CD4-positive, CD25-positive, alpha-beta regulatory T cell (primary cell): ENCODE data around the gene SLC25A19. TPM values are rescaled to one million over a fixed set of nuclear protein-coding genes. Genes with fewer than 3 reads are reported as not detected.
"Not testable (repeated sequence)": the region's sequence is repeated elsewhere in the genome, so short reads cannot be mapped to it uniquely, and the experiment has no call there.

Experiments
- ATAC-seq, 2 donors: fragments of 150-1000 bp; cut with Tn5 transposase; one replicate each; pipeline ENCODE4 v1.10.0; 2021; ENCODE audit warnings: low read depth in 2 of 2, moderate number of reproducible peaks in 2 of 2, moderate library complexity in 1 of 2
- DNase-seq, 3 donors: peaks; one replicate each; pipeline versions ENCODE4 v3.0.0 to v3.0.0-alpha.2; 2012 to 2022; ENCODE audit warnings: mixed read lengths in 1 of 3
- H3K27ac ChIP-seq: one replicate; pipeline ENCODE4 v1.7.0; 2013; ENCODE audit warnings: mild to moderate bottlenecking, low read length; ENCODE audit not compliant: insufficient read depth, poor library complexity, severe bottlenecking
- H3K27me3 ChIP-seq: one replicate; pipeline ENCODE4 v1.7.0; 2013; ENCODE audit warnings: low read length; ENCODE audit not compliant: control insufficient read depth, insufficient read depth
- H3K36me3 ChIP-seq: one replicate; pipeline ENCODE4 v1.7.0; 2013; ENCODE audit warnings: mild to moderate bottlenecking, low read length, moderate library complexity; ENCODE audit not compliant: control insufficient read depth, insufficient read depth
- H3K4me1 ChIP-seq: 2 replicates; pipeline ENCODE4 v1.7.0; 2013; ENCODE audit warnings: mild to moderate bottlenecking, low read length; ENCODE audit not compliant: insufficient read depth, control insufficient read depth, poor library complexity, severe bottlenecking
- H3K4me3 ChIP-seq: one replicate; pipeline ENCODE4 v1.7.0; 2013; ENCODE audit warnings: low read depth, mild to moderate bottlenecking, low read length, moderate library complexity
- H3K9me3 ChIP-seq, 2 experiments: 1 replicate in 1 of 2; 2 replicates in 1 of 2; pipeline ENCODE4 v1.7.0; 2013; ENCODE audit warnings: low read length in 2 of 2, mild to moderate bottlenecking in 1 of 2, moderate library complexity in 1 of 2; ENCODE audit not compliant: control insufficient read depth in 2 of 2
- H3K27ac Mint-ChIP-seq, 3 donors: one replicate each; pipeline ENCODE4 v1.8.0; 2020 to 2022; ENCODE audit warnings: mild to moderate bottlenecking in 3 of 3, mixed read lengths in 3 of 3, moderate library complexity in 2 of 3
- H3K27me3 Mint-ChIP-seq: one replicate; pipeline ENCODE4 v1.8.0; 2022; ENCODE audit warnings: mild to moderate bottlenecking, mixed read lengths
- H3K36me3 Mint-ChIP-seq: one replicate; pipeline ENCODE4 v1.8.0; 2020; ENCODE audit warnings: mixed read lengths
- H3K4me1 Mint-ChIP-seq, 4 donors: one replicate each; pipeline ENCODE4 v1.8.0; 2020 to 2022; ENCODE audit warnings: mixed read lengths in 4 of 4, mild to moderate bottlenecking in 1 of 4
- H3K4me3 Mint-ChIP-seq, 4 donors: one replicate each; pipeline ENCODE4 v1.8.0; 2020 to 2022; ENCODE audit warnings: mild to moderate bottlenecking in 4 of 4, mixed read lengths in 4 of 4, moderate library complexity in 3 of 4
- H3K9me3 Mint-ChIP-seq, 7 donors: one replicate each; pipeline ENCODE4 v1.8.0; 2020 to 2022; ENCODE audit warnings: mixed read lengths in 7 of 7, mild to moderate bottlenecking in 3 of 7, moderate library complexity in 2 of 7
- polyA plus RNA-seq, 4 donors: library from polyadenylated mRNA; unstranded; fragments of 300-500 nt; fragmentation: Illumina TruSeq; gene quantifications; one replicate each; pipeline ENCODE4 v1.2.3, GENCODE V29; 2021
- total RNA-seq: library from RNA; stranded (reverse); gene quantifications from one replicate; pipeline ENCODE4 v1.2.3, GENCODE V29; 2022

Gene SLC25A19
- total and polyA plus RNA-seq, 5 donors from 2014 or later = 15.1 to 24.9 (median 20.7) TPM

DNA sequence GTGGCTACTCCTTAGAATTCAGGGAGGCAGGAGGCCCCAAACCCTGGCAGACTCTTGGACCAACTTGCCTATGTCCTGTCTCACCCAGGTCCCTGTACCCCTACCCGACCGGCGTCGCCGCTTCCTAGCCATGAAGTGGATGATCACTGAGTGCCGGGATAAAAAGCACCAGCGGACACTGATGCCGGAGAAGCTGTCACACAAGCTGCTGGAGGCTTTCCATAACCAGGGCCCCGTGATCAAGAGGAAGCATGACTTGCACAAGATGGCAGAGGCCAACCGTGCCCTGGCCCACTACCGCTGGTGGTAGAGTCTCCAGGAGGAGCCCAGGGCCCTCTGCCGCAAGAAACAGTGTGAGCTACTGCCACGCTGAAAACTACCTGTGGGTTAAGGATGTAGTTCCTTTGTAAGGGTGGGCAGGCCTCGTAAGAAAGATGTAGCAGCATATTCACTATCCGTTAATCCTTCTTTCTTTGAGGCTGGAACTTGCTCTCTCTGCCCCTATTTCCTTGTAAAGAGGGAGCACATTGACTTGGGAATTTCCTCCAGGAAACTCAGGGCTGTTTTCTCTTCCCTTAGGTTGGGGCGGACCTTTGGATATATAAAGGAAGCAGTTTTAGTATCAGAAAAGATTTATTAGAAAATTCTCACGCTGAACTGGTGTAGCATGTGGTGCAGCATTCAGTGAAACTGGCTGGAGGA lies 23.5 kb downstream of the SLC25A19 start:
- peaks cover 9 to 46% (median 17%) of the 10 kb centered on the region in 4 donors for H3K4me1 Mint-ChIP-seq
- H3K27me3 Mint-ChIP-seq = no peaks in the 10 kb centered on the region
- Histone ChIP-seq H3K9me3 (no peaks in the 10 kb centered on the region), H3K27me3 (no peaks in the 10 kb centered on the region), H3K4me3 (no peak overlapping the region), H3K36me3 (peaks cover 35% of the 10 kb centered on the region), H3K27ac (no peak overlapping the region), H3K4me1 (peaks cover 28% of the 10 kb centered on the region)
- no peak for ATAC-seq
- peaks cover 9% of the 10 kb centered on the region for H3K36me3 Mint-ChIP-seq
- H3K4me3 Mint-ChIP-seq = peak overlapping the region in 1 of 4 donors; percentile 97
- no peaks in the 10 kb centered on the region for H3K9me3 Mint-ChIP-seq
- peak overlapping the region in 1 of 3 donors; percentile 14 for H3K27ac Mint-ChIP-seq
- no peak for DNase-seq

DNA sequence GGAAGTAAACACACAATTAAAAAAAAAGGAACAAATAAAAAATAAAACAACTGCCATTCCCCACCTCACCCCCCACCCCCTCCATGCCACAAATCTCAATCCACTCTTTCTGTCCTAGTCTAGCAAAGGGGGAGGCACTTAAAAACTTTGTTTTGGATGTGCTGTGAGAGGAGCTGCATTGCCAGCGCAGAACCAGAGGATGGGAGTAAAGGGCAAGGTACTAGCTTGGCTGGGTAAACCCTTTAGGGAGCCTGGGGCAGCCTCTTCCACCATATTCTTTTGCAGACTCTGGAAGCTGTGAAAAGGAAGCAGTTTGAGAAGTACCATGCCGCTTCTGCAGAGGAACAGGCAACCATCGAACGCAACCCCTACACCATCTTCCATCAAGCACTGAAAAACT lies 26.2 kb downstream of the SLC25A19 start:
- H3K4me3 ChIP-seq = peak overlapping the region; percentile 92
- H3K4me1 ChIP-seq = peaks cover 33% of the 10 kb centered on the region
- ATAC-seq (no peak), DNase-seq (no peak)
- no peaks in the 10 kb centered on the region for H3K27me3 Mint-ChIP-seq
- H3K4me1 Mint-ChIP-seq = peaks cover 10 to 55% (median 25%) of the 10 kb centered on the region in 4 donors
- peak overlapping the region; percentile 96 to 99 (median 99) for H3K4me3 Mint-ChIP-seq
- peaks cover 9% of the 10 kb centered on the region for H3K36me3 Mint-ChIP-seq
- H3K27ac ChIP-seq = no peak overlapping the region
- no peaks in the 10 kb centered on the region for H3K9me3 Mint-ChIP-seq
- no peaks in the 10 kb centered on the region for H3K27me3 ChIP-seq
- H3K9me3 ChIP-seq = no peaks in the 10 kb centered on the region
- H3K27ac Mint-ChIP-seq = peak overlapping the region in 1 of 3 donors; percentile 100
- peaks cover 40% of the 10 kb centered on the region for H3K36me3 ChIP-seq

DNA sequence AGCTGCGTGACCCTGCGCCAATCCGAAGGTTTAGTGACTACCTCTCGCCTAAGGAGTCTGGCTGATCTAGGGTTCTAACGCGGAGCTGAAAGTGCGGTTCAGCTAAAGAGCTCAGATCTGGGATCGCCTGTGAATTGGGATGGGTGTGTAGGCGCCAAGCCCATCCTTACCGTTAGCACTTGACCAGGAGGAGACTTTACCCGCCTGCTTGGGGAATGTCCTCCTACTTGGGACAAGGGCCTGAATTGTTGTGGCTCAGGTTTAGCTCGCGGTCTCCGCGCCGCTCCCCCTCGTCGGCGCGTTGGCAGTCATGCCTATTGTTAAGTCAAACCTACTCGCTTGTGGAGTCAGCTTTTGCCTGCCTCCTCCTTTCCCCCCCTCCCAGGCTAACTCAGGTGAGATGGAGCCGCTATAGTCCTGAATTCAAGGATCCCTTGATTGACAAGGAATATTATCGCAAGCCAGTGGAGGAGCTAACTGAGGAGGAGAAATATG lies 27.1 kb downstream of the SLC25A19 start:
- Mint-ChIP-seq H3K4me1 (peaks cover 10 to 60% (median 31%) of the 10 kb centered on the region in 4 donors), H3K9me3 (no peaks in the 10 kb centered on the region), H3K4me3 (peak overlapping the region; percentile 96 to 99 (median 99)), H3K36me3 (peaks cover 9% of the 10 kb centered on the region), H3K27ac (peak overlapping the region; percentile 100), H3K27me3 (no peaks in the 10 kb centered on the region)
- DNase-seq (no peak), ATAC-seq (no peak)
- Histone ChIP-seq H3K27me3 (no peaks in the 10 kb centered on the region), H3K36me3 (peaks cover 38% of the 10 kb centered on the region), H3K4me3 (peak overlapping the region; percentile 92), H3K27ac (peak overlapping the region; percentile 97), H3K9me3 (no peaks in the 10 kb centered on the region), H3K4me1 (peaks cover 34% of the 10 kb centered on the region)

DNA sequence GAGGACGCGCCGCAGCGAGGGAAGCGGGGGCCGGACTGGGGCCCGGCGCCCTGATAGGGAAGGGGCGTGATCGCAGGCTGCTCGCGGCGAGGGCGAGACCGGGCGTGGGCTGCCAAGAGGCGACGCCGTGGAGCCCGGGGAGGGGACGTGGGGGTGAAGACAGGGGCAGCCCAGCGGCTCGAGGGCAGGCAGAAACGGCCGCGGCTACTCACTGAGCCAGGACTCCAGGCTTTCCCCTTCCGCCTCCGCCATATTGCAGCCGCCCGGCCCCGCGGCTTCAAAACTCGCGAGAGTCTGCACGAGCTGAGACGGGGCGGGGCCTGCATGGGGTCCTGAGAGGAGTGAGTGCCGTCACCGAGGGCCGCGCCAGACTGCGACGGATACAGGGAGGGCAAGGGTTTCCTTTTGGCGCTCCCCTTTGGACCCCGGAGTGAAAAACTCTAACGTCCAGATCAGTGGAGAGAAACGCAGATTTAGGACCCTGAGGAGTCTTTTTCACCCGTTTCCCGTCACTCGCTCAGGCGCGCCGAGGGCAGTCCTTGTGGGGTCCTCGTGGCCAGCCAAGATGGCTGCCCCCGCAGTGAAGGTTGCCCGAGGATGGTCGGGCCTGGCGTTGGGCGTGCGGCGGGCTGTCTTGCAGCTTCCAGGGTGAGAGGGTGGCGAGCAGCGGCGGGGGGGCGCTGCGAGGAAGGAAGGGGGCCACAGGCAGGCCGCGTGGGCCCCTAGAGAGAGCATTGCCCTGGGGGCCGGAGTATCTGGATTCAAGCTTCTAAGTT lies 27.7 kb downstream of the SLC25A19 start, which contains the start of the genes GGA3 and MRPS7:
TSS of gene GGA3 (minus strand) at position 271 of the 776 bp plus-strand sequence. CDS start at position 252, 19 bp downstream.
TSS of gene MRPS7 (plus strand) at position 544 of the 776 bp plus-strand sequence. CDS start at position 566, 22 bp downstream.
- peaks cover 32% of the 10 kb centered on the region for H3K36me3 ChIP-seq
- H3K4me1 ChIP-seq = peaks cover 34% of the 10 kb centered on the region
- H3K27me3 Mint-ChIP-seq = no peaks in the 10 kb centered on the region
- no peaks in the 10 kb centered on the region for H3K27me3 ChIP-seq
- no peaks in the 10 kb centered on the region for H3K9me3 Mint-ChIP-seq
- DNase-seq (peak; percentile 94 to 98 (median 96)), ATAC-seq (peak; percentile 96)
- H3K9me3 ChIP-seq = no peaks in the 10 kb centered on the region
- peak within 1 kb of the TSS; percentile 96 for H3K4me3 ChIP-seq
- H3K36me3 Mint-ChIP-seq = peaks cover 6% of the 10 kb centered on the region
- peak within 1 kb of the TSS; percentile 96 to 99 (median 99) for H3K4me3 Mint-ChIP-seq
- H3K27ac ChIP-seq = peak within 1 kb of the TSS; percentile 97
- H3K27ac Mint-ChIP-seq = peak within 1 kb of the TSS; percentile 100
- peaks cover 10 to 66% (median 34%) of the 10 kb centered on the region in 4 donors for H3K4me1 Mint-ChIP-seq

DNA sequence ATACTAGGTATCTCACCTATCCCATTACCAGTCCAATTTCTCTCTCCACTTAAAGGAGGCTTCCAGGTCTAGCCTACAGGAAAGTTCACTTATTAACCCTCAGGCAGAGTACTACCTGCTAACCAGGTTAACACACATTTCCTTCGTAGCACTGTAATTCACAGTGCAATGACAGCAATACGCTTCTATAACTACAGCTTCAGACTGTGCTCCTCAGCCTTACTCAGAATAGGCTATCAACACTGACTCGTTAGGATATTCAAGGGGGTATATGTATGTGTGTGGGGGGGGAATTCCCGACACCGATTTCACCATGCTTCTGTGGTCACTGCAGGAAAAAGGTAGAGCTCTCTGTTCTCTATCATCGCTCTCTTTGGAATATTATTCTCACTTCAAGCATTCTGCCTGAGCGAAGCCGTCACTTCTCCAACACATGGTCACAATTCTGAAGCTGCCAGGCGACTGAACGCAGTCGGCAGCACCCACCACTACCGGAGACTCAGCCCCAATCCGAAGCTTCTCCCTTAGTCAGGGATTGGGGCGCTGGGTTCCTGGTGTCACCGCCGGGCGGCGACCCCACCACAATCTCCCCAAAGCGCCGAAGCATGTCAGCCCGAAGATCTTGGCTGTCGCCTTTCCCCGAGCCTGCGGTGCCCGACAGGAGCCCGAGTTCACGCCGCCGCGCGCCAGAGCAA lies 28.4 kb downstream of the SLC25A19 start:
- H3K4me3 ChIP-seq = peak overlapping the region; percentile 96
- peak overlapping the region; percentile 97 for H3K27ac ChIP-seq
- DNase-seq (no peak), ATAC-seq (peak; percentile 7 to 11)
- no peaks in the 10 kb centered on the region for H3K27me3 Mint-ChIP-seq
- no peaks in the 10 kb centered on the region for H3K9me3 Mint-ChIP-seq
- H3K9me3 ChIP-seq = no peaks in the 10 kb centered on the region
- H3K4me1 ChIP-seq = peaks cover 34% of the 10 kb centered on the region
- H3K27me3 ChIP-seq = no peaks in the 10 kb centered on the region
- H3K36me3 ChIP-seq = peaks cover 24% of the 10 kb centered on the region
- H3K36me3 Mint-ChIP-seq = peaks cover 6% of the 10 kb centered on the region
- H3K4me3 Mint-ChIP-seq = peak overlapping the region; percentile 96 to 99 (median 99)
- peaks cover 10 to 74% (median 40%) of the 10 kb centered on the region in 4 donors for H3K4me1 Mint-ChIP-seq
- peak overlapping the region; percentile 100 for H3K27ac Mint-ChIP-seq

DNA sequence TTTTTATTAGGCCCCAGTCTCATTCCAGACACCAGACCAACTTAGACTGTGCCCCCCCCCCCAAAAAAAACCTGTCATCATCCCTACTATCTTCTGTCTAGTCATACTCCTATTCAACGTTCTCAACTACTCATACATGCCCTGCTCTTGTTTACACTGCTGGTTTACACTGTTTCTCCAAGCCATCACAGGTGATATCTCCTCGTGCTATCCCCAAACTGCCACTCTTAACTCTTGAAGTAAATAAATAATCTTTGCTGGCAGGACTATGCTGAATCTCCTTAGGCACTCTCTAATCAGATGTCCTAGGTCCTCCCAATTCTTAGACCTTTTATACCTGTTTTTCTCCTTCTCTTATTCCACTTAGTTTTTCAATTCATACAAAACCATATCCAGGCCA lies 32.0 kb downstream of the SLC25A19 start:
- peaks cover 26% of the 10 kb centered on the region for H3K4me1 ChIP-seq
- H3K9me3 ChIP-seq, H3K36me3 ChIP-seq, ATAC-seq, H3K4me3 ChIP-seq, H3K27me3 Mint-ChIP-seq, H3K9me3 Mint-ChIP-seq, H3K36me3 Mint-ChIP-seq, H3K27me3 ChIP-seq, H3K27ac ChIP-seq, DNase-seq: not testable (repeated sequence)
- H3K27ac Mint-ChIP-seq = peak overlapping the region in 2 of 3 donors; percentile 25 to 85
- peaks cover 13 to 91% (median 54%) of the 10 kb centered on the region in 4 donors for H3K4me1 Mint-ChIP-seq
- peak overlapping the region in 2 of 4 donors; percentile 35 to 82 for H3K4me3 Mint-ChIP-seq
